HG03039 (cell line): Measurements from ENCODE around the gene PTCHD1.

ENCODE experiments used
- ATAC-seq: cut with Tn5 transposase; IDR thresholded peaks from one replicate; pipeline ENCODE4 v1.9.1; 2021; ENCODE audit warnings: mild to moderate bottlenecking, moderate library complexity; ENCODE audit not compliant: unreplicated experiment

The PTCHD1 gene

GRCh38 chrX:23344904-23345271, 10.2 kb downstream of the PTCHD1 start:
- ATAC-seq: no peak

- ATAC-seq: no peak
Measured at GRCh38 chrX:23356189-23356588, 21.5 kb downstream of the PTCHD1 start.

- no peak for ATAC-seq
Measured at GRCh38 chrX:23364416-23364815, 29.8 kb downstream of the PTCHD1 start.

- no peak for ATAC-seq
Measured at GRCh38 chrX:23365541-23365940, 30.9 kb downstream of the PTCHD1 start.

- no peak for ATAC-seq
Measured at GRCh38 chrX:23366914-23367313, 32.3 kb downstream of the PTCHD1 start.

GRCh38 chrX:23369027-23369426, 34.4 kb downstream of the PTCHD1 start:
- ATAC-seq: no peak

GRCh38 chrX:23372220-23372902, 37.7 kb downstream of the PTCHD1 start:
- no peak for ATAC-seq

- ATAC-seq: no peak
Measured at GRCh38 chrX:23373129-23373804, 38.6 kb downstream of the PTCHD1 start.

- ATAC-seq: no peak
Measured at GRCh38 chrX:23374291-23374690, 39.6 kb downstream of the PTCHD1 start.

GRCh38 chrX:23376581-23376980, 41.9 kb downstream of the PTCHD1 start:
- no peak for ATAC-seq

- ATAC-seq: no peak
Measured at GRCh38 chrX:23380581-23380980, 45.9 kb downstream of the PTCHD1 start.

GRCh38 chrX:23381099-23382087, 46.7 kb downstream of the PTCHD1 start:
- ATAC-seq: no peak

- no peak for ATAC-seq
Measured at GRCh38 chrX:23382572-23382971, 47.9 kb downstream of the PTCHD1 start.

GRCh38 chrX:23383411-23383810, 48.8 kb downstream of the PTCHD1 start:
- no peak for ATAC-seq

- no peak for ATAC-seq
Measured at GRCh38 chrX:23385242-23385641, 50.6 kb downstream of the PTCHD1 start.

GRCh38 chrX:23386260-23386659, 51.6 kb downstream of the PTCHD1 start:
- ATAC-seq: no peak

- ATAC-seq: no peak
Measured at GRCh38 chrX:23386726-23387125, 52.1 kb downstream of the PTCHD1 start.

GRCh38 chrX:23387550-23388184, 53.0 kb downstream of the PTCHD1 start:
- no peak for ATAC-seq

- ATAC-seq: no peak
Measured at GRCh38 chrX:23389196-23389792, 54.6 kb downstream of the PTCHD1 start.

GRCh38 chrX:23390979-23391378, 56.3 kb downstream of the PTCHD1 start:
- ATAC-seq: no peak

GRCh38 chrX:23392195-23392594, 57.5 kb downstream of the PTCHD1 start:
- no peak for ATAC-seq
